ENCODE measurements around the gene IL27RA.

IL27RA gene

GRCh38 chr19:14031719-14032480 lies at the start of gene IL27RA:
Gene IL27RA (plus strand): TSS chr19:14031762. CDS start chr19:14031873, 111 bp downstream.
- peak; percentile 79 to 81 for DNase-seq

GRCh38 chr19:13981988-13982501 lies 49.5 kb upstream of the IL27RA start:
- DNase-seq, result no peak

GRCh38 chr19:13982773-13983172 lies 48.8 kb upstream of the IL27RA start:
- DNase-seq, result no peak

DNA sequence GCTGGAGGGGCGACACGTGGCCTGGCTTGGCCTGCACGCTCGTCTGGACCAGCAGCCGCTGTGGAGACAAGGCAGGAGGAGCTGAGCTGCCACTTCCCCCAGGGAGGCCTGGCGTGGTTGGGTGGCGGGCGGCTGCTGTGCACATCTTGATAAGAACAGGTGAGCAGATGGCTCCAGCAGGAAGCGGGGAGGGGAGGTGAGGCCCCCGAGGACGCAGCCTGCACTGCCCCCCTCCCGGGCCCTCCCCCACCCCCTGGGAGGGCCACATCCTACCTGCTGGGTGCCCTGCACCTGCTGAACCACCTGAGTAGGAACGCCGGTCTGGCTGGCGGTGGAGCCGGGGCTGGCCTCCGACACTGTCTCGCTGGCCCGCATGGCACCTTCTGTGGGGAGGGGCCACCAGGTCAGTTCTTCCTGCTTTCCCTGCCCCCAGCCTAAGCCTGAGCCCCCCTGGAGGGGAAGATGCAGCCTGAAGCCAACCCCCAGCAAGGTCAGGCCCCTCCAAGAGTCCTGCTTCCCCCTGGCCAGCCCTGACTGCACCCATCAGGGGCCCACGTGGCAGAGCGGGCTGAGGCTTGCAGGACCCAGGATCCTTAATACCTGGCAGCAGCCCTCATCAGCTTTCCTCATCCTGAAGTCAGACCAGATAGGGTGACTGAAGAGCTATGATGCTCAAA lies 48.2 kb upstream of the IL27RA start:
- DNase-seq, result no peak

- no peak for DNase-seq
Observed at GRCh38 chr19:13984186-13984585, 47.4 kb upstream of the IL27RA start.

GRCh38 chr19:13984875-13985741 lies 46.5 kb upstream of the IL27RA start:
- peak in 1 of 2 donors; percentile 34 for DNase-seq

DNA sequence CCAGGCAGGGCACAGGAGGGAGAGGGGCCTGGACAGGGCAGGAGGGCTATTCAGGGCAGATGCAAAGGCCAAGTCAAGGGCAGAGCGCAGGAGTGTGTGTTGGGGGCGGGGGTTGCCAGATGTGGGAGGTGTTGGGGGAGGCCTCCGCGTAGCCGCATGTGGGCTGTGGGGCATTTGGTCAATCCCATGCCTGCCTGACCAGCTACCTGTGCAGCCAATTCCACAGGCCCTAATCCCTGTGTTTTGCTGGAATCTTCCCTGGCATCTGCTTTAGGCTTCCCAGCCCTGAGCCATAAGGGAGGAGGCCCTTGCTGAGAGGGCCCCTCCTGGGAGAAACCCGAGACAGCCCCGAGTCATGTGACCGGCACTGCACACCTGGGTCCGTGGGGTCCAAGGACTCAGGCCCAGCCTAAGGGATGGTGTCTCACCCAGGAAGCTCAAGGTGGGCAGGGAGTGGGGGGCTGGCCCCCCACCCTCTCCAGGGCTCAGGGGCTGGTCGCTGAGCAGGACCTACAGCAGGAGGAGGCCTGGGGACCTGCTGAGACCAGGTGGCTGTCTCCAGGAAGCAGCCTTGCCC lies 45.7 kb upstream of the IL27RA start:
- peak; percentile 36 to 37 for DNase-seq

DNA sequence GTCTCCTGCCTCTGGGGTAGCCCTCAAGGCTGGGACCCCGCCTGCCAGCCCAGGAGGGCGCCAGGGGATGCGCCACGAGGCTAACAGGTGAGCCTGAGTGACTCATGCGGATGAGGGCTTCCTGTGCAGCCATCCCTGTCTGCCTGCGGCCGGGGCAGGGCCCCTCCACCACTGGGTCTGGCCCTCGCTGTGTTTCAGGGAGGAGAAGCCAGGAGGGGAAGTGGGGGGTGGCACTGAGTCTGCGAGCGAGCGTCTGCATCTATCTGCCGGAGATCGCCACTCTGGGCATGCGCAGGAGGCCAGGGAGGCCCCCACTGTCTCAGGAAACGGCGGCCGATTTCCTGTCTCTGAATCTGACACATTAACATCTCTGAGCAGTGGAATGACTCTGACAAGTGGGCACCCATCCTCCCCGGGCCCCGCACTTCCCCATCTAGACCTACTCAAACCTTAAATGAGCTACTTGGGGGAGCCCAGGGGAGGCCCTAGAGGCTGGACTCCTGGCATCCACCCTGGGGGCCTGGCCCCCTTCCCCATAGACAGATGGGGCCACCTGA lies 45.1 kb upstream of the IL27RA start:
- DNase-seq, result peak; percentile 98

DNA sequence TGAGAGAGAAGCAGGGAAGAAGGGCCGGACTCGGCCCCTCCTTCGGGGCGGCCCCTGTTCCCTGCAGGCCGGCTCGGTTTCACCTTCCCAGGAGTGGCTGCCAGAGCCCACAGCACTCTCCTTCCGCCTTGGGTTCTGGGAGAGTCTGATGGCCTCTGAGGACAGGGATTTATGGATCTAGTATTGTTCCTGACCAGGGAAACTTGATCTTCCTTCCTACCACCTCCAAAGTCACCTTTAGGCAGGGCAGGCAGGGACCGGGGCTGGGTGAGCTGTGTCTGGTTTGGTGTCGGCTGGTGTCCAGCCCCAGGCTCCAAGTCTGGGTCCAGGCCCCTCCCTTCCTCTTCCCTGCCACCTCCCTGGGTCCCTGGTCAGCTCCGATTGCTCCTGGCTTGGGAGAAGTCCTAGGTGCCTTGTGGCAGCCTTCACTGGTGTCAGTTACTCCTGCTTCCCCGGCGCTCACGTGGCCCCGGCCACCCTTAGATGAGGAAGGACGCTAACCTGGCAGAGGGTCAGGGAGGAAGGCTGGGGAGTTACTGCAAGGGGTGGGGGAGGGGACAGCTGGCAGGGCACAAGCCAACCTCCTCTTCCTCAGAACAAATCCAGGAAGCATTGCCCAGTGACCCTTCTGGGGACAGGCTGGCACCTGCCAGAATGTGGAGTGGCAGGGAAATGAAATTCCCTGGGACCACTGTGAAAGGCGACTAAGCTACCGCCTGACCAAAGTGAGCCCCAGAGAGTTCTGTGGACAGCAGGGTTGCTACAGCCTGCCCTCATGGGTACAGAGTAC lies 44.3 kb upstream of the IL27RA start:
- no peak for DNase-seq

- DNase-seq, result no peak
Observed at GRCh38 chr19:13989487-13989886, 42.1 kb upstream of the IL27RA start.

DNA sequence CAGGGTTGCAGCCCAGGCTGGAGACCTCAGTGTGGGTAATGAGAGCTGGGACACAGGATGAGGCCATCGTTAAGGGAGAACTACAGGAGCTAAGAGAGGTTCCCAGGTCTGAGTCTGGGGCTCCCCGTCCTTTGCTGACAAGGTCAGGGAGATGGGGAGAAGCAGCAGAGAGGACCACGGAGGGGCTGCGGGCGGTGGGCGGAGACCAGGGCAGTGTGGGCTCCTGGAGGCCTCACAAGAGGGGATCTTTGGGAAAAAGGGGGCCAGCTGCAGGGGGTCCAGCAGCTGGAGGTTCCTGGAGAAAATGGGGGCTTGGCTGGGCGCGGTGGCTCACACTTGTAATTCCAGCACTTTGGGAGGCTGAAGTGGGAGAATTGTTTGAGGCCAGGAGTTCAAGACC lies 41.5 kb upstream of the IL27RA start:
- no peak for DNase-seq

DNA sequence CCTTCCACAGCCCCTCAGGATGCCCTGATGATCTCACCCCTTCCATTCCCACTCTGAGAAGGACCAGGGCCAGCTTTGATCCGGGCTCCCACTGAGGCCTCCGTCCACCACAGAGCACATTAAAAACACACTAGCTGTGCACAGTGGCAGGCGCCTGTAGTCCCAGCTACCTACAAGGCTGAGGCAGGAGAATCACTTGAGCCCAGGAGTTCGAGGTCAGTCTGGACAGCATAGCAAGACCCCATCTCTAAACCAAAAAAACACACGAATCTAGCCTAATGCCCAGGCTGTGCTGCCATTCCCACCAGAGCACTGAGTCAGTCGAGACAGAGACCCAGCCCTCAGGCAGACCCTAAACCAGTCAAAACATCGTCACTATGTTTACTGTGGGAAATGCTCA lies 39.5 kb upstream of the IL27RA start:
- no peak for DNase-seq

GRCh38 chr19:13993590-13994300 lies 37.8 kb upstream of the IL27RA start:
- no peak for DNase-seq

- no peak for DNase-seq
Observed at GRCh38 chr19:13995017-13995728, 36.4 kb upstream of the IL27RA start.

GRCh38 chr19:13995878-13996765 lies 35.4 kb upstream of the IL27RA start:
- no peak for DNase-seq

GRCh38 chr19:13996928-13997630 lies 34.5 kb upstream of the IL27RA start:
- no peak for DNase-seq

GRCh38 chr19:13997631-13997962 lies 34.0 kb upstream of the IL27RA start:
- DNase-seq, result no peak

DNA sequence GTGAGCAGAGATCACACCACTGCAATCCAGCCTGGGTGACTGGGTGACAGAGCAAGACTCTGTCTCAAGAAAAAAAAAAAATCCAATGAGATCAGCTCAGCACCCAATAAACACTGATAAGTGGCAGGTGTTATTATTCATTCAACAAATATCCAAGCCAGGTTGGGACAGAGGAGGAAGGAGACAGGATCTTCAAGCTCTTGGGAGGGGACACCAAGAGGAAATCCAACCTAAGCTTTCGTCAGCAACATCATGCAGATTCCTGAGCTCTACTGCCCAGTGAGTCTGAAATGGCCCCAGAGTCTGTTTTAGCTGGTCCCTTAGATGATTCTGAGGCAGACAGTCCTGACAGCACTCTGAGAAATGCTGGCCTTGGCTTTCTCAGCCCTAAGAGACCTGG lies 33.1 kb upstream of the IL27RA start:
- DNase-seq, result no peak

GRCh38 chr19:13999085-13999484 lies 32.5 kb upstream of the IL27RA start:
- no peak for DNase-seq
